ENCODE results near the gene SLC26A6. TPM values are rescaled to one million over a fixed set of nuclear protein-coding genes. Genes with fewer than 3 reads are reported as not detected.

Gene SLC26A6
- total RNA-seq, 4 donors from 2014 or later: 7.7 to 9.4 (median 9.0) TPM

GRCh38 chr3:48591436-48591835 lies 43.8 kb downstream of the SLC26A6 start:
- Histone ChIP-seq H3K36me3 (peaks cover 0 to 56% (median 5%) of the 10 kb centered on the region in 3 donors), H3K4me1 (peaks cover 23 to 53% (median 31%) of the 10 kb centered on the region in 3 donors), H3K9me3 (no peaks in the 10 kb centered on the region), H3K4me3 (no peak overlapping the region), H3K27ac (no peak overlapping the region), H3K27me3 (peaks cover 0 to 28% (median 0%) of the 10 kb centered on the region in 4 donors)
- DNase-seq: no peak
- intact Hi-C loops (cut with DNase I): no loop called here
- 89 to 100% methylated on average over 2 to 7 of the region's 14 CpGs for WGBS, 2 donors
- TF ChIP-seq POLR2A (IDR thresholded peaks at IDR 0.05): no peak
- TF ChIP-seq, protein P1, sequence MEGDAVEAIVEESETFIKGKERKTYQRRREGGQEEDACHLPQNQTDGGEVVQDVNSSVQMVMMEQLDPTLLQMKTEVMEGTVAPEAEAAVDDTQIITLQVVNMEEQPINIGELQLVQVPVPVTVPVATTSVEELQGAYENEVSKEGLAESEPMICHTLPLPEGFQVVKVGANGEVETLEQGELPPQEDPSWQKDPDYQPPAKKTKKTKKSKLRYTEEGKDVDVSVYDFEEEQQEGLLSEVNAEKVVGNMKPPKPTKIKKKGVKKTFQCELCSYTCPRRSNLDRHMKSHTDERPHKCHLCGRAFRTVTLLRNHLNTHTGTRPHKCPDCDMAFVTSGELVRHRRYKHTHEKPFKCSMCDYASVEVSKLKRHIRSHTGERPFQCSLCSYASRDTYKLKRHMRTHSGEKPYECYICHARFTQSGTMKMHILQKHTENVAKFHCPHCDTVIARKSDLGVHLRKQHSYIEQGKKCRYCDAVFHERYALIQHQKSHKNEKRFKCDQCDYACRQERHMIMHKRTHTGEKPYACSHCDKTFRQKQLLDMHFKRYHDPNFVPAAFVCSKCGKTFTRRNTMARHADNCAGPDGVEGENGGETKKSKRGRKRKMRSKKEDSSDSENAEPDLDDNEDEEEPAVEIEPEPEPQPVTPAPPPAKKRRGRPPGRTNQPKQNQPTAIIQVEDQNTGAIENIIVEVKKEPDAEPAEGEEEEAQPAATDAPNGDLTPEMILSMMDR (IDR thresholded peaks at IDR 0.05): no peak

- Histone ChIP-seq H3K4me1 (peaks cover 0 to 21% (median under 1%) of the 10 kb centered on the region in 3 donors), H3K9me3 (no peaks in the 10 kb centered on the region), H3K27me3 (peaks cover 0 to 6% (median 0%) of the 10 kb centered on the region in 4 donors), H3K4me3 (no peak overlapping the region), H3K36me3 (peaks cover 3 to 88% (median 11%) of the 10 kb centered on the region in 3 donors), H3K27ac (no peak overlapping the region)
- intact Hi-C loops (cut with DNase I): no loop called here
- no peak for DNase-seq
- WGBS, 2 donors: 82% methylated on average over 5 of the region's 15 CpGs; no CpG with 5 or more reads in 1 of the 2 donors
- TF ChIP-seq POLR2A (IDR thresholded peaks at IDR 0.05): no peak
- TF ChIP-seq, protein P1 (IDR thresholded peaks at IDR 0.05): no peak
Observed at GRCh38 chr3:48588230-48588629, 47.0 kb downstream of the SLC26A6 start.

- Histone ChIP-seq H3K27ac (no peak overlapping the region), H3K36me3 (peaks cover 4 to 91% (median 11%) of the 10 kb centered on the region in 3 donors), H3K4me3 (no peak overlapping the region), H3K27me3 (peaks cover 0 to under 1% (median 0%) of the 10 kb centered on the region in 4 donors), H3K4me1 (peaks cover 0 to 16% (median 0%) of the 10 kb centered on the region in 3 donors), H3K9me3 (no peaks in the 10 kb centered on the region)
- WGBS, 2 donors: 86 to 100% methylated on average over 4 to 11 of the region's 11 CpGs
- TF ChIP-seq, protein P1 (IDR thresholded peaks at IDR 0.05): no peak
- TF ChIP-seq POLR2A (IDR thresholded peaks at IDR 0.05): no peak
- intact Hi-C loops (cut with DNase I): no loop called here
- DNase-seq: no peak
Observed at GRCh38 chr3:48587686-48588085, 47.6 kb downstream of the SLC26A6 start.

DNA sequence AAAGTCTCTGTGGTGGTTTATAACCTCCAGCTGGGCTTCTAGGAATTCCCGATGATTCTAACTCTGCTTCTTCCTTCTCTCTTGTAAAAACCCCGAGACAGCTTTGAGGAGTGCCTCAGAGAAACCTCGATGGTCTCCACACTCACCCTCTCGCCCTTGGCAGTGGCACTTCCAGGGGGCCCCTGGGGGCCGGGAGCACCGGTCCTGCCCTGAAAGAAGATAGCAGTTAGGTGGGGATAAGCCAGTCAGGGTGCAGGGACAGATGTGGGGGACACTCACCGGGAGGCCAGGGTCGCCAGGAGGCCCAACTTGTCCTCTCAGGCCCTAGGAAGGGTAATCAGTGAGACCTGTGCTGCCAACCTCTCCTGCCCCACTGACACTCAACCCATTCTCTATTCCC lies 49.9 kb downstream of the SLC26A6 start:
- peaks cover 4 to 96% (median 11%) of the 10 kb centered on the region in 3 donors for H3K36me3 ChIP-seq
- H3K27ac ChIP-seq: no peak overlapping the region
- H3K27me3 ChIP-seq: no peaks in the 10 kb centered on the region
- no peak overlapping the region for H3K4me3 ChIP-seq
- WGBS, 2 donors: 79 to 90% methylated on average over 2 to 3 of the region's 8 CpGs
- no peaks in the 10 kb centered on the region for H3K4me1 ChIP-seq
- TF ChIP-seq, protein P1 (IDR thresholded peaks at IDR 0.05): no peak
- TF ChIP-seq POLR2A (IDR thresholded peaks at IDR 0.05): no peak
- intact Hi-C loops (cut with DNase I): no loop called here
- DNase-seq: no peak
- H3K9me3 ChIP-seq: no peaks in the 10 kb centered on the region

GRCh38 chr3:48584836-48585235 lies 50.4 kb downstream of the SLC26A6 start:
- H3K36me3 ChIP-seq: peaks cover 4 to 100% (median 11%) of the 10 kb centered on the region in 3 donors
- no peak for TF ChIP-seq POLR2A (IDR thresholded peaks at IDR 0.05)
- TF ChIP-seq, protein P1 (IDR thresholded peaks at IDR 0.05): no peak
- 70% methylated on average over 2 of the region's 9 CpGs; no CpG with 5 or more reads in 1 of the 2 donors for WGBS, 2 donors
- no peak overlapping the region for H3K27ac ChIP-seq
- no peaks in the 10 kb centered on the region for H3K9me3 ChIP-seq
- no peak for DNase-seq
- H3K27me3 ChIP-seq: no peaks in the 10 kb centered on the region
- no peaks in the 10 kb centered on the region for H3K4me1 ChIP-seq
- intact Hi-C loops (cut with DNase I): no loop called here
- no peak overlapping the region for H3K4me3 ChIP-seq

Measured in esophagus squamous epithelium (tissue), 5 donors.